Measurements from ENCODE around the gene CD69. TPM values are rescaled to one million over a fixed set of nuclear protein-coding genes. Genes with fewer than 3 reads are reported as not detected.

Gene CD69
- total RNA-seq, 4 donors from 2014 or later, result 4.2 to 13.5 (median 7.4) TPM

DNA sequence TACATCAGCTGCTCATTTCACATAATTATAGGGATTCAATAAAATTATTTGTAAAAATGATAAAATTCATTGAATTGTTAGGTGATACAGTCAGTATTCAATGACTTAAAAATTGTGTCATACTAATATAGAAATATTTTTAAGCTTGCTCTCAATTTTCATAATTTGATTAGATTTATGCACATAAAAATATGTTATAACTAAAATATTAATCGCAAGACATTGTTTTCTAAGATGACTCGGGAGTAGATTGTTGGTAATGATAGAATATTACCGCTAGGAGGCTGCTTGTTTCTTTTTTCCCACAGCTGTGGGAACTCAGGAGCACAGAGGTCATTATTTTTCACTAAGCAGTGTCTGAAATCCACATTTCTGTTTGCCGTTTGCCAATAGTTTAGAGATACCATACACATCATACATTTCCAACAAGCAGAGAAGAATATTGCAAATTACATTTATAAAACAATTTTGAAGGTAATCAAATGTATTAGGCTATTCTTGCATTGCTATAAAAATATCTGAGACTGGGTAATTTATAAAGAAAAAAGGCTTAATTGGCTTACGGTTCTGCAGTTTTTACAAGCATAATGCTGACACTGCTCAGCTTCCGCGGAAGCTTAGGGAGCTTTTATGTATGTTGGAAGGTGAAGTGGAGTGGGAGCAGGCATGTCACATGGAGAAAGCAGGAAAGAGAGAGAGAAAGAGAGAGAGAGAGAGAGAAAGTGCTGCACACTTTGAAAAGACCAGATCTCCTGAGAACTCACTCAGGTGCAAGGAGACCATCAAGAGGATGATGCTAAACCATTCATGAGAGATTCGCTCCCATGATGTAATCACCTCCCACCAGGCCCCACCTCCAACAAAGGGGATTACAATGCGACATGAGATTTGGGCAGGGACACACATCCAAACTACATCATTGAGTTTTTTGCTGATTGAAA, 9.2 kb downstream of the CD69 start:
- Histone ChIP-seq H3K36me3 (no peaks in the 10 kb centered on the region), H3K27ac (peak overlapping the region in 1 of 4 donors; percentile 12), H3K27me3 (no peaks in the 10 kb centered on the region), H3K4me3 (peak overlapping the region in 1 of 4 donors; percentile 18), H3K4me1 (peaks cover 0 to 14% (median 0%) of the 10 kb centered on the region in 4 donors), H3K9me3 (no peaks in the 10 kb centered on the region)
- whole genome bisulfite sequencing, 2 donors, result 32 to 37% methylated on average over 9 of the region's 9 CpGs
- DNase-seq (ENCODE audit: low spot score in 2 of 2), result no peak
- TF ChIP-seq EP300 (IDR thresholded peaks at IDR 0.05), result no peak

DNA sequence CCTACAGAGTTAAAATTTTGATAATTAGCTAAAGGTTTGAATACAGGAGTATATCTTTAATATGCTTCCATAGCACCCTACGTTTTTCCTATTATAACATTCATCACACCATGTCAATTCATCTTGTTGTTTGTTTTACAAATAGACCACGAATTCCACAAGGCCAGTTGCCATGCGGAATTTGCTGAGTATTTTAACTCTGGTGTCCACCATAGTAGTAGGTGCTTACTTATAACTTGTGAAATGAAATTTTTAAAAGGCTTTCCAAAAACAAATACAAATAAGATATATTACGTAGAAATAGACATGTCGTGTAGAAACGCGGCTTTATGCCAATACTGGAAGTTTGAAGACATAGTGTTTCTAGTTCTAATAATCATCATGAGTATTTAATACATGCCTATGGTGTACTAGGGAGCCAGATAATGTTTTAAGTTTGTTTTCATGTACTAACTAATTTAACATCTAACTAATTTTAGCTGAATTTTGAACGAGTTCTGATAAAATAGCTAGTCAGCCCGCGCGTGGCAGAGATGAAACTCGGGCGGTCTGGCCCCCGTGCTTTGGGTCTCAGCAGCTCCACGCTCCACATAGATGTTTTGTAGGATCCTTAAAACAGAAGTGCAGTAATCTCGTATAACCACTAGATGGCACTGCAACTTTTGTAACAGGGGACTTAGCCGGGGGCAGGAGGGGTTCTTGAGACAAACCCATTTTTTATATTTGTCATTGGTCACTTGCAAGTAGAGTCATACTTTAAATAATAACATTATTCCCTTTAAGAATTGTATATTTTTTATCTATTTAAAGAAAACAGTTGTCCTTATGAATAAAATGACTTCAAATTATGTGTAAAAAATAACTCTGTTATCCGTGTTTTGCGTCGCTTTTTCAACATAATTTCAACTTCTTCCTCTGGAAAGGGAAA, 10.2 kb downstream of the CD69 start:
- 14 to 15% methylated on average over 20 of the region's 20 CpGs for WGBS, 2 donors
- peak in 1 of 2 donors; percentile 75 for DNase-seq (ENCODE audit: low spot score in 2 of 2)
- peak overlapping the region in 1 of 4 donors; percentile 18 for H3K4me3 ChIP-seq

DNA sequence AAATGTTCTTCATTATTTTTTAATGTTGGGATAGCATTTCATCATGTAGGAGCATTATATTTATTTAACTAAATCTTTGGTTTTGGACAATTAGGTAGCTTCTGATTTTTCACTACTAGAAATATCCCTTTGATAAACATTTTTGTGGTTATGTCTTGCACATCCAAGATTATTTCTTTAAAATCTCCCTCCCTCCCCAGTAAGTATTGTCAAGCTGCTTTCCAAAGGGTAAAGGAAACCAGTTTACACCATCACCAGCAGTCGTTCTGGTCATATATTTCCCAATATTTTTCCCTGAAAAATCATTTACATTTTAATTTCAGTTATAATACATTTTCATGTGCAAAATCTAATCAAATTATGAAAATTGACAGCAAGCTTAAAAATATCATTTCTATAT, 11.1 kb downstream of the CD69 start:
- H3K4me3 ChIP-seq, result no peak overlapping the region
- H3K9me3 ChIP-seq, result no peaks in the 10 kb centered on the region
- no peak overlapping the region for H3K27ac ChIP-seq
- no peak for DNase-seq (ENCODE audit: low spot score in 2 of 2)
- peaks cover 0 to 14% (median 0%) of the 10 kb centered on the region in 4 donors for H3K4me1 ChIP-seq
- WGBS, 2 donors, result 0 to 5% methylated on average over 1 of the region's 1 CpG
- H3K27me3 ChIP-seq, result no peaks in the 10 kb centered on the region
- no peaks in the 10 kb centered on the region for H3K36me3 ChIP-seq
- TF ChIP-seq POLR2A (IDR thresholded peaks at IDR 0.05) (no peak), EP300 (IDR thresholded peaks at IDR 0.05) (no peak)
- TF ChIP-seq, protein P1, sequence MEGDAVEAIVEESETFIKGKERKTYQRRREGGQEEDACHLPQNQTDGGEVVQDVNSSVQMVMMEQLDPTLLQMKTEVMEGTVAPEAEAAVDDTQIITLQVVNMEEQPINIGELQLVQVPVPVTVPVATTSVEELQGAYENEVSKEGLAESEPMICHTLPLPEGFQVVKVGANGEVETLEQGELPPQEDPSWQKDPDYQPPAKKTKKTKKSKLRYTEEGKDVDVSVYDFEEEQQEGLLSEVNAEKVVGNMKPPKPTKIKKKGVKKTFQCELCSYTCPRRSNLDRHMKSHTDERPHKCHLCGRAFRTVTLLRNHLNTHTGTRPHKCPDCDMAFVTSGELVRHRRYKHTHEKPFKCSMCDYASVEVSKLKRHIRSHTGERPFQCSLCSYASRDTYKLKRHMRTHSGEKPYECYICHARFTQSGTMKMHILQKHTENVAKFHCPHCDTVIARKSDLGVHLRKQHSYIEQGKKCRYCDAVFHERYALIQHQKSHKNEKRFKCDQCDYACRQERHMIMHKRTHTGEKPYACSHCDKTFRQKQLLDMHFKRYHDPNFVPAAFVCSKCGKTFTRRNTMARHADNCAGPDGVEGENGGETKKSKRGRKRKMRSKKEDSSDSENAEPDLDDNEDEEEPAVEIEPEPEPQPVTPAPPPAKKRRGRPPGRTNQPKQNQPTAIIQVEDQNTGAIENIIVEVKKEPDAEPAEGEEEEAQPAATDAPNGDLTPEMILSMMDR (IDR thresholded peaks at IDR 0.05), result no peak

More for the DNA sequence above, 10.2 kb downstream of the CD69 start:
- Histone ChIP-seq H3K4me1 (peaks cover 0 to 14% (median 0%) of the 10 kb centered on the region in 4 donors), H3K9me3 (no peaks in the 10 kb centered on the region), H3K27ac (peak overlapping the region in 1 of 4 donors; percentile 12), H3K36me3 (no peaks in the 10 kb centered on the region), H3K27me3 (no peaks in the 10 kb centered on the region)
- no peak for TF ChIP-seq EP300 (IDR thresholded peaks at IDR 0.05)
- TF ChIP-seq, protein P1 (IDR thresholded peaks at IDR 0.05), result peak; percentile 61 to 86 (median 67)
- no peak for TF ChIP-seq POLR2A (IDR thresholded peaks at IDR 0.05)

DNA sequence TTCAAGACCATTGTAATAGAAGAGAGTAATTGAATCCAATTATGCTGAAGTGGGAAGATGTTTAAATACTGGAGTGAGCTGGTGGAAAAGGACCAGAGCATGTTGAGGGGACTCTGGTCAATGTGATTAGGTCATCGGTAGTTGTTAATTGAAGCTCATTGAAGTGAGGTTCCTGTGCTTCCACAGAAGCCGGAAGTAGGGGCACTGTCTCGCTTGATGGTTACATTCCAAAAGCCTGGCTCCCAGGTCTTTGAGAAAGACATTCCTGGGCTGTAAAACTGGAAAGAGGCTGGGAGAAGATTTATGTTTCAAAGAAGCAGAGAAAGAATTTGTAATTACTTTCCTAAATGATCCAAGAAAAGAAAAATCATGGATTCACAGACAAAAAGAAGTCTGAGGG, 15.5 kb downstream of the CD69 start:
- 46 to 52% methylated on average over 3 of the region's 3 CpGs for WGBS, 2 donors

DNA sequence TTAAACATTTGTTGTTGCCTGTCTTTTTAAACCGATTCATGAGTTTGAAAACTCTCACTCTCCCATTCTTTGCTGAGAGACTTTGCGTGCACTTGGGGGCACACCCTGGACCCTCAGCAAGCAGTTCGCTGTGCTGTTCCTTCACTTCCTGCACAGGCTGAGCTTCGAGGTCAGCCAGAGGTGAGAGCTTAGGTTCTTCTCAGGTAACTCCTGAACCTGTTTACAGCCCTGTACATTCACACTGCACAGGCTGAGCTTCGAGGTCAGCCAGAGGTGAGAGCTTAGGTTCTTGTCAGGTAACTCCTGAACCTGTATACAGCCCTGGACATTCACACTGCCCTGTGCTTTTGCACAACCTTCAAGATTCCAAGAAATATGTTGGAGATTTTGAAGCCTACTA, 18.0 kb downstream of the CD69 start:
- WGBS, 2 donors, result 65 to 67% methylated on average over 5 of the region's 5 CpGs
- peak overlapping the region in 1 of 4 donors; percentile 48 for H3K27ac ChIP-seq

More for the DNA sequence above, 15.5 kb downstream of the CD69 start:
- DNase-seq (ENCODE audit: low spot score in 2 of 2), result no peak
- no peaks in the 10 kb centered on the region for H3K9me3 ChIP-seq
- peaks cover 0 to 4% (median under 1%) of the 10 kb centered on the region in 4 donors for H3K4me1 ChIP-seq
- no peak overlapping the region for H3K27ac ChIP-seq
- no peaks in the 10 kb centered on the region for H3K36me3 ChIP-seq
- no peak overlapping the region for H3K4me3 ChIP-seq
- TF ChIP-seq POLR2A (IDR thresholded peaks at IDR 0.05), result no peak
- no peak for TF ChIP-seq EP300 (IDR thresholded peaks at IDR 0.05)
- TF ChIP-seq, protein P1 (IDR thresholded peaks at IDR 0.05), result no peak
- H3K27me3 ChIP-seq, result no peaks in the 10 kb centered on the region

More for the DNA sequence above, 18.0 kb downstream of the CD69 start:
- Histone ChIP-seq H3K4me1 (peaks cover 0 to 5% (median 0%) of the 10 kb centered on the region in 4 donors), H3K4me3 (no peak overlapping the region), H3K9me3 (no peaks in the 10 kb centered on the region), H3K27me3 (no peaks in the 10 kb centered on the region), H3K36me3 (no peaks in the 10 kb centered on the region)
- no peak for DNase-seq (ENCODE audit: low spot score in 2 of 2)
- TF ChIP-seq POLR2A (IDR thresholded peaks at IDR 0.05) (no peak), EP300 (IDR thresholded peaks at IDR 0.05) (no peak)
- TF ChIP-seq, protein P1 (IDR thresholded peaks at IDR 0.05), result no peak
